Measurements from ENCODE around the gene ATP8B3. TPM values are rescaled to one million over a fixed set of nuclear protein-coding genes. Genes with fewer than 3 reads are reported as not detected.

The ATP8B3 gene
- total RNA-seq, 4 donors from 2014 or later = 0.88 to 2.4 (median 1.9) TPM

- DNase-seq (ENCODE audit: low spot score) (no peak), ATAC-seq (ENCODE audit: low FRiP score) (no peak)
- TF ChIP-seq, protein P1, sequence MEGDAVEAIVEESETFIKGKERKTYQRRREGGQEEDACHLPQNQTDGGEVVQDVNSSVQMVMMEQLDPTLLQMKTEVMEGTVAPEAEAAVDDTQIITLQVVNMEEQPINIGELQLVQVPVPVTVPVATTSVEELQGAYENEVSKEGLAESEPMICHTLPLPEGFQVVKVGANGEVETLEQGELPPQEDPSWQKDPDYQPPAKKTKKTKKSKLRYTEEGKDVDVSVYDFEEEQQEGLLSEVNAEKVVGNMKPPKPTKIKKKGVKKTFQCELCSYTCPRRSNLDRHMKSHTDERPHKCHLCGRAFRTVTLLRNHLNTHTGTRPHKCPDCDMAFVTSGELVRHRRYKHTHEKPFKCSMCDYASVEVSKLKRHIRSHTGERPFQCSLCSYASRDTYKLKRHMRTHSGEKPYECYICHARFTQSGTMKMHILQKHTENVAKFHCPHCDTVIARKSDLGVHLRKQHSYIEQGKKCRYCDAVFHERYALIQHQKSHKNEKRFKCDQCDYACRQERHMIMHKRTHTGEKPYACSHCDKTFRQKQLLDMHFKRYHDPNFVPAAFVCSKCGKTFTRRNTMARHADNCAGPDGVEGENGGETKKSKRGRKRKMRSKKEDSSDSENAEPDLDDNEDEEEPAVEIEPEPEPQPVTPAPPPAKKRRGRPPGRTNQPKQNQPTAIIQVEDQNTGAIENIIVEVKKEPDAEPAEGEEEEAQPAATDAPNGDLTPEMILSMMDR (IDR thresholded peaks at IDR 0.05) = no peak
These were observed 18.9 kb upstream of the ATP8B3 start for GRCh38 chr19:1830978-1831377.

DNA sequence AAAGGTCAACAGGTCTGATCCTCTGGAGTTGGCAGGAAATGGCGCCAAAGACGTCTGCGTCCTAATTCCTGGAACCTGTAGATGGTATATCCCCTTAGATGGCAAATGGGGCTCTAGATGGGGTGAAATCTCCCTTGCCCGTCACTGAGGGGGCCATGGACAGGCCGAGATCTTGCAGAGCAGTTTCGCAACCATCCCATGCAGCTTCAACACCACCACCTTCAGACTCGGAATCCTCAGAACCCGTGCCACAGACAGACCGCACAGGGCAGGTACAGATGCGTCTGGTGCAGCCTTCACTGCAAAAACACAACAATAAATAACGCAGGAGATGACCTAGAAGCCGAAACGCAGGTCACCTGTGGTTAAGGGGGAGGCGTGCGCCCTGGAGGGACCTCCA lies 18.5 kb upstream of the ATP8B3 start:
- DNase-seq (ENCODE audit: low spot score) (no peak), ATAC-seq (ENCODE audit: low FRiP score) (no peak)
- TF ChIP-seq, protein P1 (IDR thresholded peaks at IDR 0.05) = no peak

- no peak for ATAC-seq (ENCODE audit: low FRiP score)
- TF ChIP-seq, protein P1 (IDR thresholded peaks at IDR 0.05) = no peak
- DNase-seq (ENCODE audit: low spot score) = no peak
These were observed 17.9 kb upstream of the ATP8B3 start for GRCh38 chr19:1829958-1830357.

GRCh38 chr19:1828279-1829238 lies 16.5 kb upstream of the ATP8B3 start:
- DNase-seq (ENCODE audit: low spot score) (no peak), ATAC-seq (ENCODE audit: low FRiP score) (no peak)

DNA sequence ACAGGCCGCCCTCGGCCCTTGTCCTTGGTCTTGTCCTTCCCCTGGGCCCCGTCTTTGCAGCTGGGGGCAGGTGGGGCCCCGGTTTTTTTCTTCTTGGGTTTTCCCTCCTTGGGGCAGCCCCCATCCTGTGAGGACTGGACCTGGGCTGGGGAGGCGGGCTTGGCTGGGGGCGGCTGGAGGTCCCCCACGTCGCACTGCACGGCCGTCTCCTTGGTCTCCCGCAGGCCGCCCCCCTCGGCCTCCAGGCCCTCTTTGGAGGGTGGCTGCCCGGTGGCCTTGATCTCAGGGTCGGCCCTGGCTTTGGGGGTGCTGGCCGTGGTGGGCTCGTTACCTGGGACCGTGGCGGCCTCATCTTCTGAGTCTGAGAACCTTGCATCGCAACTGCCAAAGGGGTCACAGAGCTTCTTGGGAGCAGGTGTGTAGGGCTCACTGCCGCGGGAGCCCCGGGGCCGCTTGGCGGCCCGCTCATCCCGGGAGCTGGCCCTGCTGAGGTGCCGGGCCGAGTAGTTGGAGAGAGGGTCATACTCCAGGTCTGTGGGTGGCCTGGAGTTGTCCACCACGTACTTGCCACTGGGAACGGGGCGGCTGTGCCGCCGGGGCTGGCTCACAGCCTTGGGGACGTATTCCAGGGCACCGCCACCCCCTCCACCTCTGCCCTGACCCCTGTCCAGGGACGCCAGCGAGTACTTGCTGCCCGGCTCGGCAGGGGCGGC lies 15.6 kb upstream of the ATP8B3 start:
- TF ChIP-seq, protein P1 (IDR thresholded peaks at IDR 0.05) = no peak
- ATAC-seq (ENCODE audit: low FRiP score) (no peak), DNase-seq (ENCODE audit: low spot score) (no peak)

More at GRCh38 chr19:1828279-1829238, 16.5 kb upstream of the ATP8B3 start:
- TF ChIP-seq, protein P1 (IDR thresholded peaks at IDR 0.05) = no peak

- TF ChIP-seq, protein P1 (IDR thresholded peaks at IDR 0.05) = no peak
- DNase-seq (ENCODE audit: low spot score) (no peak), ATAC-seq (ENCODE audit: low FRiP score) (peak; percentile 22)
These were observed 14.8 kb upstream of the ATP8B3 start for GRCh38 chr19:1826557-1827521.
